Endometrium (tissue), 2 donors: ENCODE data around the gene MISFA.
"Not testable (repeated sequence)": the region's sequence is repeated elsewhere in the genome, so short reads cannot be mapped to it uniquely, and the experiment has no call there.

Experiments used
- FAIRE-seq: peaks from 2 replicates; lab custom pipeline; 2012; peaks lifted over from hg19 to GRCh38; lab: Jason Lieb, UNC
- donor health status: control.
- donor health status: control.

The MISFA gene

DNA sequence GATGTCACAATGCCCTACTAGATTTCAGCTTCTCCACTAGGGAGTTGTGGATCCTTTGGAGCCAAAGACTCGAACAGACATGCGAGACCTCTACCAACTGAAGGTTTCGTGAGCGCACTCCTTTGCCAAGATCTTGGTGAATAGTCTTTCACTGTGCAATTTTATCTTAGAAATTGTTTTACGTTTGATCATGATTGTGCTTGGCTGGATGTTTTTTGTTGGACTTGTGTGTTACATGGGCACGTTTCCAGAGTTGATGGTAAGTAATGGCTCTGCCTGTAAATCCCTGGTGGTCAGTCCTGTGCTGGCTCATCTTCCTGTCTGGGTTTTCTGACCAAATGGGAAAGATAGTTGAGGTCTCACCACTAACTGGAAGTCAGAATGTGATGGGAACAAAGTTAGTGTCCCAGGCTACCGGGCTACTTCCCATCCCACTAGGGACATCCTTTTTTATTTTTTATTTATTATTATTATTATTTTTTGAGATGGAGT is at the start of gene MISFA:
MISFA (plus strand) TSS at position 51 of the 492 bp plus-strand sequence; CDS start at position 191, 140 bp downstream.
- no peak for FAIRE-seq

DNA sequence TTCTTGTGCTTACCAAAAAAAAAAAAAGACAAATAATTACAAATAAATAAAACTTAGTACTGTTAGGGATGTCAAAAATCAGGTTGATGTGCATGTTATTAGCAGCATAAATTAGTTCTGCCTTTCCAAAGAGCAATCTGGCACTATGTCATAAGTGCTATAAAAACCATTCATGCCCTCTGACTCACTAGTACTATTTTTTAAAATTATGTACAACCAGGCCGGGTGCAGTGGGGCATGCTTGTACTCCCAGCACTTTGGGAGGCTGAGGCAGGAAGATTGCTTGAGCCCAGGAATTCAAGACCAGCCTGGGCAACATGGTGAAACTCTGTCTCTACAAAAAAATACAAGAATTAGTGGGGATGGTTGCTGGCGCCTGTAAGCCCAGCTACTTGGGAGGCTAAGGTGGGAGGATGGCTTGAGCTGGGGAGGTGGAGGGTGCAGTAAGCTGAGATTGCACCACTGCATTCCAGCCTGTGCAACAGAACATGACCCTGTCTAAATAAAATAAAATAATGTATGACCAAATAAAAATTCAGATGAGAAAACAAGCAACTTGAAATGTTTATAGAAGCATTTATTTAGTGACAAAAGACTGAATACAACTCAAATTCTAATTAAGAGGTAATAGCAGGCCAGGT is 36.4 kb upstream of the MISFA start:
- FAIRE-seq, result no peak

DNA sequence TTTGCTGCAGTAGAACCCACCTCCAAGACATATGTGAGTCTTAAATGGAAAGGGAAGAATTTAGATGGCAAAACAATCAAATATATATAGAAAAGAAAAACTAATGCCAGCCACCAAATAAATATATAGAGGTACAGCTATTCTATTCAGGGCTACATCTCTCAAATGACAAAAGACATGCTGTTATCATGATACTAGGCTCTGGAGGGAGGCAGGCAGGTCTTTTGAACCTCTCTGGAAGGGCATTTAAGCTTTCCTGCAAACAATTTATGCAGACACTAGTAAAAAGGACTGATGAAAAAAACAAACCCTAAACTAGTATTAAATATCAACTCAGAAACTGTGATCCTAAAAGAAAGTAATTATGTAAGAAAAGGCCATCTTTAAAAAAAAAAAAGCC is 35.4 kb upstream of the MISFA start:
- FAIRE-seq, result no peak

DNA sequence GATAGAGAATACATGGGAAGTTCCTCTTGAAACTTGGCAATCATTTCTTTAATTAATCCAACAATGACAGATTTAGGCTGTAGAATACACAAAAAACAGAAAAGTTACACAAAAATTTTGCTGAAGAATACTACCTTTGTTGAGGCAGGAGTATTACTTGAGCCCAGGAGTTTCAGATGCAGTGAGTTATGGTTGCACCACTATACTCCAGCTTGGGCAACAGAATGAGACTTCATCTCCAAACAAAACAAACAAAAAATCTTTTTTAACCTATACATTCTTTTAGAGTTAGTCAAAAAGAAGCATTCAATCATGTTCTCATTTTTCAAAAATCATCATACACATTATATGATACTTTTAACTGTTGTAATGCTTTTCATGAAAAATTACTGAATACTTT is 33.2 kb upstream of the MISFA start:
- no peak for FAIRE-seq

DNA sequence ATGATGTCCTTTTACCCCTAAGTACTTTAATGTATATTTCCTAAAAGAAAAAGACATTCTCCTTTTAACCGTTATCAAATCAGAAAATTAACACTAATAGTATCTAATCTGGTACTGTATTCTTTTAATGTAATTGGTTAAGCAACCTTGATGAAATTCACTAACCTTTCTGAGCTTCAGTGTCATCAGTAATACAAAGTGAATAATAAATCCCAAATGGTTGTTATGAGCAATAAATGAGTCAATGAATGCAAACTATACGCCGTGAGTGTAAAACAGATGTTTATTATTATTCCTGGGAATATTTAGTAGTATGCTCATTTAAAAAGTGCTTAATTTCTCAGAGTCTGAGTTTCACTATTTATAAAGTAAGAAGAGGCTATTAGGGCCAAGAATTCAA is 32.5 kb upstream of the MISFA start:
- FAIRE-seq, result no peak

DNA sequence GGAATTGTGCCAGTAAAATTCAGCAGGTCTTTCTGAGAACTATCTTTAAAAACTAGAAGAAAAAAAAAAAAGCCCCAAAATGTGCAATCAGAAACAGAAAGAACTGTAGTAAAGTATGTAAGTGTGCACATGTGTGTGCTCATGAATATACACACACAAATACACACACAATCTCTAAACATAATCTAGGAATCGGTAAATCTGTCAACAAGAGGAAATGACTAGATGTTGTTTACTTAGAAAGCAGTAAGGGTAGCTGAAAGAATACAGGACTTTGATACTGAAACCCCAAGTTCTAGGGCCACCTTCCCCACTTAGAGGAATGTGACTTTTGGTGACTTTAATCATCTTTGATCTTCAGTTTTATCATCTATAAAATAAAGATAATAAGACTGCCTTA is 24.2 kb upstream of the MISFA start:
- no peak for FAIRE-seq

DNA sequence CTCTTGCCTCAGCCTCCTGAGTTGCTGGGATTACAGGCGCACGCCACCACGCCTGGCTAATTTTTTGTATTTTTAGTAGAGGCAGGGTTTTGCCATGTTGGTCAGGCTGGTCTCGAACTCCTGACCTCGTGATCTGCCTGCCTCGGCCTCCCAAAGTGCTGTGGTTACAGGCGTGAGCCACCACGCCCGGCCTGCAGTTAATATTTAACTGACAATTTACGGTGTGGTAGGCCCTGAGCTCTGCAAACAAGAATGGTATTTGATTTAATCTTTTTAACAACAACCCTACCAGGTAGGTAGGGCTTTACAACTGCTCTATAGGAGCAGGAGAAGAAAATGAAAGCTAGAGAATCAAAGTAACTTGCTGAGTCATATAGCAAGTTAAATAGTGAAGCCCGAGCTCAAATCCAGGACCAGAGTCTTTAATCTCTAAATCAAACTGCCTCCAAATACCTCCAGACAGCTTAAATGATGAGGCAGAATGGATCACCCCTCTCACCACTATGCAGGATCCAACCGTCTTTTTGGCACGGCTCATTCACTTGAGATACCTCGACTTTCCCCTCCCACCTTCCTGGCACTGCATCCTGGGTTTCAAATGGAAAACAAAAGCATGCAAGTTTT is 20.5 kb upstream of the MISFA start:
- no peak for FAIRE-seq

DNA sequence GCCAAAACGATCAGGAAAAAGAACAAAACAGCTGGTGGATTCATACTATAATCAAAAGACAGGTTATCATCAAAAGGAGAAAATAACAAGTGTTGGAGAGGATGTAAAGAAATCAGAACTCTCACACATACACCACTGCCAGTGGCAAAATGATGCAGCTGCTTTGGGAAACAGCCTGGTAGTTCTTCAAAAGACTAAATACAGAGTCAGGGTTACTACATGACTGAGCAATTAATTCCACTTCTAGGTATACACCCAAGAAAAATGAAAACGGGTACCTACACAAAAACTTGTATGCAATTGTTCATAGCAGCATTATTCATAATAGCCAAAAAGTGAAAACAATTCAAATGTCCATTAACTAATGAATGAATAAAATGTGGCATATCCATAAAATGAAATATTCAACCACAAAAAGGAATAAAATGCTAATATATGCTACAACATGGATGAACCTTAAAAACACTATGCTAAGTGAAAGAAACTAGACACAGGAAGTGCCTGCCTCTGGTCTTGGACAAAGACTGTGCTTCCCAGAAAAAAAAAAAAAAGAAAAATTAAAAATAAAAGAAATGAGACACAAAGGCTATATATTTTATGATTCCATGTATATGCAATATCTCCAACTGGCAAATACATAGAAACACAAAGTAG is 19.3 kb upstream of the MISFA start:
- no peak for FAIRE-seq

DNA sequence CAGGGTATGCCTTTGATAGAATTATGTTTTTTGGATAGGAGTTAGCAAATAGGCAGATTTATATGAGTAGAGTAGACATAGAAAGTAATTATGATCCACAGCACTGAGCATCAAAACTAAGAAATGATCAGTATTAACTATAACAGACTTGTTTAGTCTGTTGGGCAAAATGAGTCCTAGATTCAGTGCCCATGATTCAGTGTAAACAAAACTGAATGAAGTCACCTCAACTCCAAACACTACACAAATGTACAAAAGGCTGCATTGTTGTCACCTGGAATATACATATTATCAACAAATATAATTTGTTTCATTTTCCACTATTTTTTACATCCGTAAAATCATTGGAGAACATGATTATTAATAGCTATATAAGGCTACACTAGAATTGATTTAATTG is 17.8 kb upstream of the MISFA start:
- FAIRE-seq, result no peak

DNA sequence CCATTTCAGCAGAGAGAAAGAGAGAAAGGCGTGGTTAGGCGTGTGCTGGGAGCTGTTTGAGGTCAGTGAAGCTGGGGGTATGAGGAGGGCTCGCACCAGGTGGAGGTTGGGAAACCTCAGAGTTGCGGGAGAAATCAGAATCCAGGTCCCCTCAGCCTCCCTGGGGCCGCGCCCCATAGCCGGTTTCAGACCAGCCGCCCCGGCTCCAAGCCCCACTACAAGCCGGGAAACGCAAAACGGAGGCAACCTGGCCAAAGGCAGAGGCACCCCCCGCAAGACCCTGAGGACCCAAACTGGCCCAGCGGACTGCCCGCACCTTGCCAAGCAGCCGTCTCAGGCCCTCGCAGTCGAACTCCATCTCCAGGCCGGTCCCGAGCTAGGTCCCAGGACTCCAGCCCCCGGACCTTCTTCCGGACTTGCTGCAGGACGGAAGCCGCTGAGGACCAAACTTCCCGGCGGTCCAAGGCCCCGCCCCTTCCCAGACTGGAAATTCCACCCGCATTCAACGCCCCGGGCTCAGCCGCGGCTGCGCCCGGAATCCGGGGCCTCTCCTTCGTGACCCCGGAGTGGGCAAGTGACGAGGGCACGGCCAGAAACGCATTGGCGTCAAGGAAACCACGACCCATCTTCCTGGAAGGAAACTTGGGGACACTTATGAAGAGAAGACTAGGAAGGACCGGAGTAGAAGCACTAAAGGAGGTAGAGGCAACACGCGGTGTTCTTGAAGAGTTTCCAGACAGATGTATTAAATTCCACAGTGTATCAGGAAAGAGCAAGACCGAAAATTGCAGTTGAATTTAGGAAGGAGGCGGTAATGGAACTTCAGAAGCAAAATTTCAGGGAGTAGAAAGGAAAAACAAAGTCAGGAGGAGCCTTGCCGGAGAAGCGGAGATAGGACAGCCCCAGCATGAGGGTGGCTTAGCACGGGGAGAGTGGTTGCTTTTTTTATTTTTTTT is 11.0 kb upstream of the MISFA start, which contains the start of gene UEVLD:
UEVLD (minus strand) TSS at position 438 of the 956 bp plus-strand sequence; CDS start at position 358, 80 bp downstream.
- FAIRE-seq, result peak; percentile 37

DNA sequence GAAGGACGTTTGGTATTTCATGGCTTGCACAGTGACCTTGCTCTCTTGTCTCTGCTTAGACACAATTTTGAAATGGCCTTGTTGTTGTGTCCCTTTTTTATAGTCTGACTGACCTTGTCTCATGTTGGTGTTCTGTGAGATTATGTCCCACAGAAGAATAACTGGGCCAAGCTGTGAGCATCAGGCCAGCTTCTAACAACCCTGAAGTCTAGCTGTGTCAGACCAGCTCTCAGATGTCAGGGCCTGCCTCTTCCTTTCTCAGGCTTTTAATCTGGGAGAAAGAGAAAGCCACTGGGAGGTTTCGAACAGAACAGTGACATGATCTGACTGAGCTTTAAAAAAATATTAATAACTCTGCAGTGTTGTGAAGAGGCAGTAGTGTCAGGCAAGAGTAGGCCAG is 9.0 kb upstream of the MISFA start:
- no peak for FAIRE-seq

DNA sequence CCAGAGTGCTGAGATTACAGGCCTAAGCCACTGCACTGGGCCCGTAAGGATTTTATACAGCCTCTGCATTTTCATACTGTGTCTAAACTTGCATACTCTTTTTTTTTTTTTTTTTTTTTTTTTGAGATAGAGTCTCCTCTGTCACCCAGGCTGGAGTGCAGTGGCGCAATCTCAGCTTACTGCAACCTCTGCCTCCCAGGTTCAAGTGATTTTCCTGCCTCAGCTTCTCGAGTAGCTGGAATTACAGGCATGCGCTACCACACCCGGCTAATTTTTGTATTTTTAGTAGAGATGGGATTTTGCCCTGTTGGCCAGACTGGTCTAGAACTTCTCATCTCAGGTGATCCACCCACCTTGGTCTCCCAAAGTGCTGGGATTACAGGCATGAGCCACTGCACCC is 5.5 kb upstream of the MISFA start:
- not testable (repeated sequence) for FAIRE-seq

DNA sequence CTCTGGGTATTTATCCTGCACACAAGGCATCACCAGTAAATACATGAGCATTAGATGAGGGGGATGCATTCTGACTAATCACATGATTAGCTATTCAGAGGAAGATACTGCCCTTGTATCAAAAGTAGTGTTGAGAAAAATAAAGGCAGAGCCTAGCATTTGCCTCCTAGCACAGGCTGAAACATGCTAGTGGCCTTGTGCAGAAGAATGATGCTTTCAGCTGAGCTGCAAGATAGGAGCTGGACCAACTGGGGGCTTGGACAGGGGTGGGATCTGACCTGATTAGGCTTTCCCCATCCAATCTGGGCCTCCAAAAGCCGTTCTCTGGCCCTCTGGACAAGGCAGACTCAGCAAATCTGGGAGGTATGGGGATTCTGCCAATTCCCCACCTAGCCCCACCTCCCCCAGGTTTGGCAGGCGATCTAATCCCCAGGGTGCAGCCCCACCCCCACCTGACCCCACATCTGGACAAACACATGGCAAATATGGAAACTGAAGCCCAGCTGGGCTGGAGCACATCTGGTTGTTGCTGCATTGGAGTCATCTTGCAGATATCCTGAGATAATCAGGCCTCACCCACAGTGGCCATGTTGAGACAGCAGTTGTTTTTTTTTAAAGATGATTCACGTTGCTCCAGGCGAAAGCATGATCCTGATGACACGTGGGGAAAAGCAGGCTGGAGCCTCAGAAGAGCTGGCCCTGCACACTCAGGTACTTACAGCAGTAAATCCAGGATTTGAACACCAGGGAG is 4.4 kb upstream of the MISFA start:
- no peak for FAIRE-seq

DNA sequence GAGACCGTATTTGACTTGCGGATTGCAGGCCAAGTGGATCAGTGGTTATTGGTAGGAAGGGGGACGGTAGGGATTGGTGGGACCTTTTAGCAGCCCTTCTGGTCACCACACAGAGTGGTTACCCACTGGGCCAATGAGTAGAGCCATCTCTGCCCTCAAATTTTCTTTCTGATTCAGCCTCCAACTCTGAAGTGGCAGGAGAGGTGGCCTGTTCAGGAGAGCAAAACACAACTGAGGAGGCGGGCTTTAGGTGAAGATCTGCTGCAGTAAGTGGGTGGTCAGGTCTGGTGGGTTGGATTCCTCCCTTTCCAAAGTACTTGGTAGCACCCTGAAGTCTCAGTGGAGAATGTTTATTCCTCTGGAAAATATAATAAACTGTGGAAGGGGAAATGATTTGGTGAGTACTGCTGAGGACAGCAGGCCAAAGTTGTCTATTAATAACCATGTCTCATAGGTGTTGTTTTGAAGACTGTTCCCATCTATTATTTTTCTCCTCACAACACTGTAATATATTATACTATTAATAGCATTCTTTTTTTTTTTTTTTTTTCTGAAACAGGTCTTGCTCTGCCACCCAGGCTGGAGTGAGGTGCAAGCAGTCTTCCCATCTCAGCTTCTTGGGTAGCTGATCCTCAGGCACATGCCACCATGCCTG is 1.5 kb downstream of the MISFA start:
- FAIRE-seq, result no peak

DNA sequence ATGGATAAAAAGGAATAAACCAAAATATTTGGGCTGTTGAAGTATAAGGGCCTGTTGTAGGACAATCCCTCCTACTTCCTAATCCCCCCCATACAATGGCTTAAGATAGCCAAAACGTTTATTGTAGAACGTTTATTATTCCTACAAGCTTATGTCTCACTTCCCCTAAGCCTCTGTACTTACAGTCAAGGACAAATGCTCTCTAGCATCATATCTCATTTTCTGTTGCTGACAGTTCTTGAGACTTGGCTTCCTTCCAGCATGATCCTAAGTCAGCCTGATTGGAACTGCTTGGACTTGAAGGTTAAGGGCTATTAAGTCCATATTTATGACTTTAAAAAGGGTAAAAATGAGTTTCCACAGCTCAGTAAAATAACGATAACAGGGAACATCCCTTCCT is 8.8 kb downstream of the MISFA start:
- no peak for FAIRE-seq

DNA sequence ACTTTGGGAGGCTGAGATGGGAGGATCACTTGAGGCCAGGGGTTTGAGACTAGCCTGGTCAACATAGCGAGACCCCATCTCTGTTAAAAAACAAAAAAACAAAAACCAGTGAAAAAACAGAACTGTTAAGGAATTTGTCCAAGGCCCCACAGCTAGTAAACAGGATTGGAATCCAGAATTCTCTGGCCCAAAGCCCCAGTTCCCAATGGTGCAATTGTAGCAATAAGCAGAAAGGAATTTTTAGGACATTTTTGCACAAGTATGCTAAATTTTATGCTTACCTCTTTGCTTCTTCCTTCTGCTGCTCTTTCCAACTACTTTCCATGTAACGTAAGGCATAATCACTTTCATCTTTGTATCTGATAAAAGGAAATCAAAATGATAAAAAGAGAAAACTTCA is 11.6 kb downstream of the MISFA start:
- FAIRE-seq, result no peak

DNA sequence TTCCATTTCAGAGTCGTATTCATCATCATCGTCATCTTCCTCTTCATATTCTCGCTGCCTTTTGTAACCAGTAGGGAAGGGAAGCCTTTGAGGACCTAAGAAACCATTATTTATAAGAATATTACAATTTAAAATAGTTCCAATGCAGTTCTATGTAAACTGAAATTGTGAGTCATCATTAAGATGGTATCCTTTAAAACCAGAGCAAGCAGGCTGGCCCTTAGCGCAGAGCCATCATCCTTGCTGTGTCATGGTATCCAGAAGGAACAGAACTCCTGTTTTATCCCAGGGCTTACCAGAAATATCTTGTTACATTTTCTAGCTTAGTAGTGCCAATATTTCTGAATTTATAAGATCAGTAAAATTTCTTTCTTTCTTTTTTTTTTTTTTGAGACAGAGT is 12.8 kb downstream of the MISFA start:
- FAIRE-seq, result no peak

DNA sequence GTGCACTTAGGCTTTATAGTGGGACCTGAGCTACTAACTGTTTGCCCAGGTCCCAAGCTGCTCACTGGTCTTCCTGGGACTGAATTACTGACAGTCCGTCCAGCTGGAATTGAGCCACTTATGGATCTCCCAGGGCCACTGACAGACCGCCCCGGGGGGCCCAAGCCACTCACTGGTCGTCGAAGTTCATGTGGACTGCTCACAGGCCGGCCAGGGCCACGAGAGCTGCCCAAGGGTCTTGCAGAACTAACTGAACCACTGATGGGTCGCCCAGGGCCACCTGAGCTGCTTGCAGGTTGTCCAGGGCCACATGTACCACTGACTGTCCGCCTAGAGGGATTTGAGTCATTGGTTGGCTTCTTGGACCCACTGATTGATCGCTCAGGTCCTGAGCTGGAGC is 15.1 kb downstream of the MISFA start:
- no peak for FAIRE-seq

DNA sequence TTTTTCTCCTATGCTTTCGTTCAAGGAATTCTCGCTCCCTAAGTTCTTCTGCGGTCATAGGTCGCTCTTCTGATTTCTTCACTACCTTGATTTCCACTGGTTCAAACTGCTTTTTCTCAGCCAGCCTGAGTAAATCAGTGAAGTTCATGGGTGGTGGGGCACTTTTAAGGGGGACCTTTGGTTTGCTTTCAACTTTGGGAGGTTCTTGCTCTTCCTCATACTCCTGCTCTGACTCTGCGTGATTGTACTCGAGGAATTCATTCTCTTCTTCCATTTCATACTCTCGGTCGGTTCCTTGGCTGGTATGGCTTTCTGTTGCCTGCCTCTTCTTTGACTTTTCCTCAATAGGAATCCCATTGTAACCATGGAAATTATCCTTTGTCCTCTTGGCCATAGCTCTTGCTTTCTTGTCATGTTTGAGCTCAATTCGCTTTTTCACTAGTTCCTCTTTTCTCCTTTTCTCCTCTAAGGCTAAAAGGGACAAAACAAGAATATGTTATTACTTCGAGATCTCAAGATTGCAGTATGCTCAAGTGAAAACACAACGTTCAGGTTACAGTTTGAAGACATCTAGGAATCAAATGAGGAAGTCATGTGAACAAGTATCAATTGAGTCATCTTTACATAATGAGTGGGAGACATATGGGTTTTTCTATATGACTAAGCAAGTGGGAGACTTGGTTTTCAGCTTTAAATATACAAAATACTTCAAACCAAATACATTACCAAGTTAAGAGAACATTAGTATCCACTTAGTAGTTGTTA is 16.2 kb downstream of the MISFA start:
- no peak for FAIRE-seq

DNA sequence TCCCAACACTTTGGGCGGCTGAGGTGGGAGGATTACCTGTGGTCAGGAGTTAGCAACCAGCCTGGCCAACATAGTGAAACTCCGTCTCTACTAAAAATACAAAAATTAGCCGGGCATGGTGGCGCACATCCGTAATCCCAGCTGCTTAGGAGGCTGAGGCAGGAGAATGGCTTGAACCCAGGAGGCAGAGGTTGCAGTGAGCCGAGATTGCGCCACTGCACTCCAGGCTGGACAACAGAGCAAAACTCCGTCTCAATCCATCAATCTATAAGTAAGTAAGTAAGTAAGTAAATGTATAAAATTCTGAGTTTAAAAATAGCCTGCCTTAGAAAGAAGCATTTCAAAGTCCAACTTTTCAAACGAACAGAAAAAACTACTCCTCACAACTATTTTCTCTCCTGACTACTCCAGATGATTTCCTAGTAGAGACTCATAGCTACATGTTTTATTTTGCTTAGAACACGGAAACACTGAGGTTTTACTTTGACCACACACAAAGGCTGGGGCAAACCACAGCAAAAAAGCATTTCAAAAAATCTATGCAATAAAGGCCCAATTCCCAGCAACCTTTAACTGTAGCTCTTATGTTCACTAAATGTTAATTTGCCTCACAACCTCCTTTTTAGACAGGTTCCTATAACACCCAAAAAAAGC is 18.2 kb downstream of the MISFA start:
- FAIRE-seq, result no peak
